ENCODE data around the gene IDNK. TPM values are rescaled to one million over a fixed set of nuclear protein-coding genes. Genes with fewer than 3 reads are reported as not detected.

Gene IDNK
- total and polyA plus RNA-seq, 2 of the 4 experiments (the other 2 are of a cell fraction) = 1.4 to 2.3 TPM

GRCh38 chr9:83583151-83584014, 39.6 kb upstream of the IDNK start:
- intact Hi-C loops (cut with micrococcal nuclease) = no loop called here
- 60% methylated on average over 1 of the region's 6 CpGs; no CpG with 5 or more reads in 1 of the 2 experiments for WGBS, 2 experiments (ENCODE audit: extremely low coverage in 2 of 2, insufficient read length in 1 of 2)
- dilution Hi-C loops (cut with HindIII; ENCODE audit: low sequenced_read_pairs, unreplicated experiment) = no loop called here

More at GRCh38 chr9:83583151-83584014, 39.6 kb upstream of the IDNK start:
- H3K79me1 ChIP-seq (ENCODE audit: low read depth in 1 of 2, low read length in 2 of 2) = no peaks in the 10 kb centered on the region
- no peak overlapping the region for H2BK15ac ChIP-seq (ENCODE audit: low read depth, low read length)
- H3K56ac ChIP-seq (ENCODE audit: extremely low read depth, insufficient read depth, low read length) = no peak overlapping the region
- H3K9me3 ChIP-seq (ENCODE audit: control insufficient read depth, insufficient read depth, low read length) = no peaks in the 10 kb centered on the region
- no peak overlapping the region for H3K4me2 ChIP-seq (ENCODE audit: low read depth, low read length)
- H4K20me1 ChIP-seq (ENCODE audit: insufficient read depth, low read length) = no peaks in the 10 kb centered on the region
- no peak overlapping the region for H3K23ac ChIP-seq (ENCODE audit: low read depth, low read length)
- H3K4me1 ChIP-seq (ENCODE audit: control insufficient read depth, insufficient read depth, low read length) = no peaks in the 10 kb centered on the region
- no peak overlapping the region for H2AK5ac ChIP-seq (ENCODE audit: low read depth, low read length)
- H3K4me3 ChIP-seq (ENCODE audit: insufficient read depth, low read depth, low read length) = no peak overlapping the region
- H4K8ac ChIP-seq (ENCODE audit: low read depth in 2 of 2, low read length in 2 of 2) = no peak overlapping the region
- H3K18ac ChIP-seq (ENCODE audit: low read depth, low read length) = no peak overlapping the region
- H2AK9ac ChIP-seq (replicated peaks; ENCODE audit: low read depth, low read length, poor library complexity) = no peak overlapping the region
- H2BK120ac ChIP-seq (ENCODE audit: low read depth, low read length) = no peak overlapping the region
- no peaks in the 10 kb centered on the region for H3K27me3 ChIP-seq (ENCODE audit: control insufficient read depth, insufficient read depth, low read length)
- no peak overlapping the region for H2BK5ac ChIP-seq (ENCODE audit: low read depth, low read length, poor library complexity, severe bottlenecking)
- no peak overlapping the region for H4K5ac ChIP-seq (ENCODE audit: low read depth, low read length)
- peak; percentile 87 for ATAC-seq (ENCODE audit: low read depth)
- CTCF ChIA-PET = no interaction called here
- H3K4ac ChIP-seq (ENCODE audit: low read depth, low read length) = no peak overlapping the region
- TF ChIP-seq, protein P1, sequence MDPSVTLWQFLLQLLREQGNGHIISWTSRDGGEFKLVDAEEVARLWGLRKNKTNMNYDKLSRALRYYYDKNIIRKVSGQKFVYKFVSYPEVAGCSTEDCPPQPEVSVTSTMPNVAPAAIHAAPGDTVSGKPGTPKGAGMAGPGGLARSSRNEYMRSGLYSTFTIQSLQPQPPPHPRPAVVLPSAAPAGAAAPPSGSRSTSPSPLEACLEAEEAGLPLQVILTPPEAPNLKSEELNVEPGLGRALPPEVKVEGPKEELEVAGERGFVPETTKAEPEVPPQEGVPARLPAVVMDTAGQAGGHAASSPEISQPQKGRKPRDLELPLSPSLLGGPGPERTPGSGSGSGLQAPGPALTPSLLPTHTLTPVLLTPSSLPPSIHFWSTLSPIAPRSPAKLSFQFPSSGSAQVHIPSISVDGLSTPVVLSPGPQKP (IDR thresholded peaks at IDR 0.05; ENCODE audit: borderline replicate concordance, low read depth, low read length) = no peak
- TF ChIP-seq POLR2A (IDR thresholded peaks at IDR 0.05; ENCODE audit: low read depth, low read length) (no peak), CHD1 (IDR thresholded peaks at IDR 0.05; ENCODE audit: low read depth, low read length) (no peak), MAFK (IDR thresholded peaks at IDR 0.05; ENCODE audit: low read depth, low read length) (no peak), RAD21 (IDR thresholded peaks at IDR 0.05; ENCODE audit: low read length) (peak; percentile 25; the same call in 1 of the 2 replicates), CTCF (conservative IDR thresholded peaks at IDR 0.05; ENCODE audit: low read depth, low read length) (peak; percentile 67), CEBPB (IDR thresholded peaks at IDR 0.05; ENCODE audit: low read depth, low read length) (no peak), NFE2L2 (IDR thresholded peaks at IDR 0.05; ENCODE audit: low read depth, low read length) (no peak), FOS (IDR thresholded peaks at IDR 0.05; ENCODE audit: low read depth, low read length) (no peak), SMC3 (IDR thresholded peaks at IDR 0.05; ENCODE audit: low read depth, low read length) (no peak), MAZ (IDR thresholded peaks at IDR 0.05; ENCODE audit: borderline replicate concordance, low read depth, low read length) (no peak)
- TF ChIP-seq, protein P2, sequence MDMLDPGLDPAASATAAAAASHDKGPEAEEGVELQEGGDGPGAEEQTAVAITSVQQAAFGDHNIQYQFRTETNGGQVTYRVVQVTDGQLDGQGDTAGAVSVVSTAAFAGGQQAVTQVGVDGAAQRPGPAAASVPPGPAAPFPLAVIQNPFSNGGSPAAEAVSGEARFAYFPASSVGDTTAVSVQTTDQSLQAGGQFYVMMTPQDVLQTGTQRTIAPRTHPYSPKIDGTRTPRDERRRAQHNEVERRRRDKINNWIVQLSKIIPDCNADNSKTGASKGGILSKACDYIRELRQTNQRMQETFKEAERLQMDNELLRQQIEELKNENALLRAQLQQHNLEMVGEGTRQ (IDR thresholded peaks at IDR 0.05; ENCODE audit: low read depth, low read length) = no peak
- no peak overlapping the region for H3K27ac ChIP-seq (ENCODE audit: insufficient read depth, low read length)
- H3K36me3 ChIP-seq (ENCODE audit: control insufficient read depth, insufficient read depth, low read length) = no peaks in the 10 kb centered on the region
- BruUV-seq (replicated peaks) = no TSS peak
- H3K9me1 ChIP-seq (ENCODE audit: insufficient read depth, low read length) = no peaks in the 10 kb centered on the region
- no peak overlapping the region for H3K9ac ChIP-seq (ENCODE audit: low read depth, low read length)
- H2BK20ac ChIP-seq (ENCODE audit: low read depth, low read length) = no peak overlapping the region
- no peak overlapping the region for H4K91ac ChIP-seq (ENCODE audit: insufficient read depth, low read depth, low read length)
- H3K14ac ChIP-seq (replicated peaks; ENCODE audit: low read depth, low read length) = no peak overlapping the region
- H2AFZ ChIP-seq (replicated peaks; ENCODE audit: low read length, poor library complexity) = no peak overlapping the region
- POLR2A ChIA-PET (ENCODE audit: unreplicated experiment) = no interaction called here
- peak; percentile 59 for DNase-seq
- in situ Hi-C loops (cut with MboI; ENCODE audit: low sequenced_read_pairs) = no loop called here
